Cardiac septum (tissue), 1 donor: ENCODE data around the gene EPHA2. TPM values are rescaled to one million over a fixed set of nuclear protein-coding genes. Genes with fewer than 3 reads are reported as not detected.

Source experiments
- DNase-seq: peaks from one replicate; pipeline ENCODE4 v3.0.0-alpha.2; 2020; ENCODE audit warnings: low spot score
- intact Hi-C: fragments of 100-400 bp; cut with DNase I; formaldehyde crosslinking; loops from one replicate; pipeline ENCODE4 v1.14.0; 2022
- total RNA-seq: library from RNA; stranded (reverse); fragmentation: NEBNext Ultra II Directional; extraction: Animal tissue kit (Norgen Biotek cat#: 25700); gene quantifications from one replicate; pipeline ENCODE4 v1.2.1, GENCODE V29; 2021
- donor health status: DM: no; HTN: no; CAD: no.

Gene EPHA2
- total RNA-seq, 1 donor from 2014 or later = 26.1 TPM

GRCh38 chr1:16186655-16187235 is 30.9 kb upstream of the EPHA2 start:
- no peak for DNase-seq
- intact Hi-C loops = loop anchor here (1.0 to 5.0 kb wide), 3 partner anchors 56 to 107 kb away; no protein-coding TSS in a partner anchor

GRCh38 chr1:16184557-16185303 is 28.9 kb upstream of the EPHA2 start:
- intact Hi-C loops = loop anchor here (5.0 kb wide), 3 partner anchors 58 to 183 kb away; partner anchors contain the start of gene SZRD1
- no peak for DNase-seq

GRCh38 chr1:16183765-16184556 is 28.1 kb upstream of the EPHA2 start:
- no peak for DNase-seq
- intact Hi-C loops = loop anchor here (2.0 to 5.0 kb wide), 4 partner anchors 29 to 183 kb away; partner anchors contain the start of gene SZRD1

GRCh38 chr1:16183179-16183578 is 27.3 kb upstream of the EPHA2 start:
- no peak for DNase-seq
- intact Hi-C loops = loop anchor here (2.0 to 5.0 kb wide), 4 partner anchors 28 to 184 kb away; partner anchors contain the start of gene SZRD1

GRCh38 chr1:16181887-16182719 is 26.2 kb upstream of the EPHA2 start:
- intact Hi-C loops = loop anchor here (2.0 to 5.0 kb wide), 4 partner anchors 27 to 185 kb away; partner anchors contain the start of gene SZRD1

GRCh38 chr1:16180291-16180824 is 24.5 kb upstream of the EPHA2 start:
- no peak for DNase-seq
- intact Hi-C loops = loop anchor here (5.0 kb wide), 2 partner anchors 168 to 187 kb away; partner anchors contain the start of gene SZRD1

More at GRCh38 chr1:16181887-16182719, 26.2 kb upstream of the EPHA2 start:
- peak; percentile 92 for DNase-seq

- DNase-seq = no peak
- intact Hi-C loops = no loop called here
These were observed 23.0 kb upstream of the EPHA2 start for GRCh38 chr1:16178596-16179497.

GRCh38 chr1:16177306-16177705 is 21.4 kb upstream of the EPHA2 start:
- intact Hi-C loops = no loop called here

GRCh38 chr1:16176653-16177052 is 20.8 kb upstream of the EPHA2 start:
- intact Hi-C loops = no loop called here

More at GRCh38 chr1:16177306-16177705, 21.4 kb upstream of the EPHA2 start:
- no peak for DNase-seq

GRCh38 chr1:16175610-16176553 is 20.0 kb upstream of the EPHA2 start:
- intact Hi-C loops = no loop called here
- peak; percentile 88 for DNase-seq

More at GRCh38 chr1:16176653-16177052, 20.8 kb upstream of the EPHA2 start:
- no peak for DNase-seq

- no peak for DNase-seq
- intact Hi-C loops = no loop called here
These were observed 19.2 kb upstream of the EPHA2 start for GRCh38 chr1:16174886-16175598.

- intact Hi-C loops = no loop called here
These were observed 18.5 kb upstream of the EPHA2 start for GRCh38 chr1:16174261-16174868.

GRCh38 chr1:16173447-16174260 is 17.8 kb upstream of the EPHA2 start:
- DNase-seq = no peak
- intact Hi-C loops = no loop called here

More at GRCh38 chr1:16174261-16174868, 18.5 kb upstream of the EPHA2 start:
- DNase-seq = no peak

GRCh38 chr1:16172964-16173446 is 17.1 kb upstream of the EPHA2 start:
- no peak for DNase-seq
- intact Hi-C loops = no loop called here
